HEK293 (cell line): ENCODE measurements around the gene RPS6KB2.

Source experiments
- CTCF ChIA-PET: fragments of 350-600 bp; formaldehyde crosslinking; extraction: SDS; loops from one replicate; lab custom pipeline; 2021; ENCODE audit warnings: antibody characterized with exemption; lab: Yijun Ruan, JAX
- POLR2A ChIA-PET: fragments of 300-600 bp; formaldehyde crosslinking; extraction: SDS; loops from one replicate; lab custom pipeline; 2020; ENCODE audit warnings: antibody characterized with exemption, inconsistent platforms; lab: Yijun Ruan, JAX
- H3K27ac ChIP-seq: fragments of 200-500 bp; sonication (Bioruptor generic); 2 replicates; pipeline ENCODE4 v1.5.1; 2014; ENCODE audit warnings: low read depth, low read length, control low read depth, inconsistent platforms; ENCODE audit errors: extremely low read depth
- H3K36me3 ChIP-seq, 2 experiments: fragments of 200-500 bp in 1 of 2; sonication (Bioruptor generic) in 1 of 2; 1 replicate in 1 of 2; 2 replicates in 1 of 2; pipeline ENCODE4 v1.5.1; 2014 to 2017; ENCODE audit warnings: inconsistent platforms in 2 of 2, low read length in 2 of 2; ENCODE audit not compliant: control insufficient read depth in 2 of 2, insufficient read depth in 1 of 2
- H3K4me1 ChIP-seq: fragments of 200-500 bp; sonication (Bioruptor generic); 2 replicates; pipeline ENCODE4 v1.5.1; 2014; ENCODE audit warnings: mild to moderate bottlenecking, low read length, inconsistent platforms; ENCODE audit not compliant: control insufficient read depth, insufficient read depth
- H3K4me3 ChIP-seq: 2 replicates; pipeline ENCODE4 v1.5.1; 2011; ENCODE audit warnings: low read depth, mild to moderate bottlenecking, control low read depth, low read length, moderate library complexity
- H3K9me3 ChIP-seq: fragments of 200-500 bp; sonication (Bioruptor generic); 2 replicates; pipeline ENCODE4 v1.5.1; 2014; ENCODE audit warnings: low read depth, low read length, inconsistent platforms; ENCODE audit not compliant: control insufficient read depth, insufficient read depth
- GLIS2 ChIP-seq: fragments of 450-650 bp; formaldehyde crosslinking; IDR thresholded peaks from 2 replicates; pipeline ENCODE4 v1.5.1; 2016; ENCODE audit warnings: missing biosample characterization, missing genetic modification characterization
- SCRT2 ChIP-seq: fragments of 450-650 bp; formaldehyde crosslinking; IDR thresholded peaks from 2 replicates; pipeline ENCODE4 v1.5.1; 2016; ENCODE audit warnings: missing biosample characterization, missing genetic modification characterization
- ZBTB1 ChIP-seq: fragments of 450-650 bp; formaldehyde crosslinking; IDR thresholded peaks from 2 replicates; pipeline ENCODE4 v1.5.1; 2016; ENCODE audit warnings: missing biosample characterization, missing genetic modification characterization
- ZFHX2 ChIP-seq: fragments of 450-650 bp; formaldehyde crosslinking; conservative IDR thresholded peaks from 2 replicates; pipeline ENCODE4 v1.5.1; 2016; ENCODE audit warnings: missing biosample characterization, missing genetic modification characterization
- ZIC2 ChIP-seq: fragments of 450-650 bp; formaldehyde crosslinking; IDR thresholded peaks from 2 replicates; pipeline ENCODE4 v1.5.1; 2016; ENCODE audit warnings: missing biosample characterization, missing genetic modification characterization
- ZNF174 ChIP-seq: fragments of 450-650 bp; formaldehyde crosslinking; IDR thresholded peaks from 2 replicates; pipeline ENCODE4 v1.5.0; 2017; ENCODE audit warnings: missing biosample characterization, mild to moderate bottlenecking, missing genetic modification characterization
- ZNF175 ChIP-seq: fragments of 450-650 bp; formaldehyde crosslinking; IDR thresholded peaks from 2 replicates; pipeline ENCODE4 v1.5.1; 2016; ENCODE audit warnings: missing biosample characterization, missing genetic modification characterization
- ZNF214 ChIP-seq: fragments of 450-650 bp; formaldehyde crosslinking; IDR thresholded peaks from 2 replicates; pipeline ENCODE4 v1.5.1; 2017; ENCODE audit warnings: missing biosample characterization, mild to moderate bottlenecking, missing genetic modification characterization, borderline replicate concordance
- ZNF391 ChIP-seq: fragments of 450-650 bp; formaldehyde crosslinking; IDR thresholded peaks from 2 replicates; pipeline ENCODE4 v1.5.1; 2016; ENCODE audit warnings: low read depth, missing biosample characterization, missing genetic modification characterization, borderline replicate concordance
- ZNF433 ChIP-seq: fragments of 450-650 bp; formaldehyde crosslinking; IDR thresholded peaks from 2 replicates; pipeline ENCODE4 v1.5.1; 2016; ENCODE audit warnings: missing biosample characterization, missing genetic modification characterization, low read depth
- ZNF610 ChIP-seq: fragments of 450-650 bp; formaldehyde crosslinking; IDR thresholded peaks from 2 replicates; pipeline ENCODE4 v1.5.1; 2016; ENCODE audit warnings: missing biosample characterization, missing genetic modification characterization, borderline replicate concordance
- ZNF785 ChIP-seq: fragments of 450-650 bp; formaldehyde crosslinking; IDR thresholded peaks from 2 replicates; pipeline ENCODE4 v1.5.1; 2016; ENCODE audit warnings: missing biosample characterization, missing genetic modification characterization
- TF ChIP-seq, protein P1 (sequence below): fragments of 450-650 bp; formaldehyde crosslinking; IDR thresholded peaks from 2 replicates; pipeline ENCODE4 v1.5.1; 2016; ENCODE audit warnings: missing biosample characterization, missing genetic modification characterization
- TF ChIP-seq, protein P2 (sequence below): fragments of 450-650 bp; formaldehyde crosslinking; IDR thresholded peaks from 2 replicates; pipeline ENCODE4 v1.5.1; 2016; ENCODE audit warnings: missing biosample characterization, missing genetic modification characterization

Gene RPS6KB2

DNA sequence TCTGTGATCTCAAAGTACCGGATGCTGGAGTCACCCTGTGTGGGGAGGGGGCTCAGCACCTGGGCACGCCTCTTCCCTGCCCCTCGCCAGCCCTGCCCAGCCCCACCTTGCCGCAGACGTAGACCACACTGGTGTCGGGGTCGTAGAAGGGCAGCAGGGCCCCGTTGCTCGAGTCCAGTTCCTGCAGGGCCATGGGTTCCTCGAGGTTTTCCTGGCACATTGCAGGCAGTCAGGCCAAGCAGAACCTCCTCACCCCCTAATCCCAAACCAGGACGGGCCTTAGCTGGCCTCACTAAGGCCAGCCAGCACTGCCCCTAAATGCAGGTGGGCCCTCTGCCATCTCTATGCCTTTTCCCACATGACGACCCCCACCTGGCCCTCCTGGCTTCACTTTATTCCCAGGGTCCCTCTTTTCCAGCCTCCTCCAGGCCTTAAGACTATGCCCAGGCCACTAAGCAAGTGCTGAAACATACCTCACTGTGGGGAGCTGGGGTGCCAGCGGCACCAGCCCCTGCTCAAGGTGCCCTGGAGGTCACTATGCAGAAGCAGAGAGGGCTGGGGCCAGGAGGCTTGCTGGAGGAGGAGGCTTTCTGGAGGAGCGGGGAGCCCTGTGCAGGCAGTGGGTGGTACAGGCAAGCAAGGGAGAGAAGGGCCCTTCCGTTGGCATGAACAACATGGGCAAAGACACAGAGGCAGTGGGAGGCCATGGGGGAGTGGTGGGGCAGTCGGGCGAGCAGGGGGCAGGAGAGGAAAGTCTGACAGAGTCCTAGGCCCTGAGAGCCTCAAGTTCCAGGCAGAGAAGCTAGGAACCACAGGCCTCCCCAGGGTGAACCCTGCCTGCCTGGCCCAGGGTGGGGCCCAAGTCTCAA lies 12.2 kb downstream of the RPS6KB2 start:
- no peak overlapping the region for H3K27ac ChIP-seq
- H3K4me1 ChIP-seq = no peaks in the 10 kb centered on the region
- peak; percentile 16; the same call in 1 of the 2 replicates for TF ChIP-seq ZFHX2 (tag by site-specific recombination)
- TF ChIP-seq ZNF174 (tag by site-specific recombination) = no peak
- TF ChIP-seq ZNF785 = no peak
- no peak for TF ChIP-seq ZNF610 (tag by site-specific recombination)
- peaks cover 0 to 56% of the 10 kb centered on the region in 2 experiments; a peak in 1 of 3 replicates for H3K36me3 ChIP-seq
- ChIA-PET POLR2A (interaction anchor here (0.6 to 1.7 kb wide), 4 partner anchors 20 to 49 kb away, joined by 3 to 7 read pairs (median 5); partner anchors contain the start of genes PPP1CA and RAD9A), CTCF (interaction anchor here (0.7 kb wide), 1 partner anchor 58 kb away, joined by 3 read pairs; no protein-coding TSS in a partner anchor)
- no peaks in the 10 kb centered on the region for H3K9me3 ChIP-seq
- H3K4me3 ChIP-seq = no peak overlapping the region

DNA sequence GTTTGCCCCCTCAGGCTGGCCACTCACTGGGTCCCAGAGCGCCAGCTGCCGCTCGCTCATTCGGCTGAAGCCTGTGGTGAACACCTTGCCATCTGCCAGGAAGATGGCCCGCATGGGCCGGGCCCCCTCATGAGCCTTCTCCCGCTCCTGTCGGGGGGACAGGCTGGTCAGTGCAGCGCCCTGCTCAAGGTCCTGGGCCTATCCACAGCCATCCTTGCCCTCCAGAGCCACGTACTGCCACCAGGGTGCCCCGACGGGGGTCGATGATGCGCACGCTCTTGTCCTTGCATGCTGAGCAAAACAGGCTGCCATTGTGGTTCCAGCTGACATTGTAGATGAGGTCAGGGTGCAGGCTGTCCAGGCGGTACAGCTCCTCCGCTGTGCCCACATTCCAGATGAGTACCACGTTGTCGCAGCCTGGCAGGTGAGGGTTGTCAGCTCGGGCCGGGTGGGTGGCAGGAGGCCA lies 12.8 kb downstream of the RPS6KB2 start:
- POLR2A ChIA-PET = interaction anchor here (0.9 to 1.5 kb wide), 2 partner anchors 39 to 49 kb away, joined by 3 to 7 read pairs; partner anchors contain the start of genes PPP1CA and RAD9A
- no peak overlapping the region for H3K27ac ChIP-seq
- CTCF ChIA-PET = no interaction called here
- TF ChIP-seq SCRT2 (tag by site-specific recombination) (no peak), ZIC2 (tag by site-specific recombination) (0 out of 2 replicates have a peak, but pooled peaks have one; percentile 12)
- TF ChIP-seq, protein P1, sequence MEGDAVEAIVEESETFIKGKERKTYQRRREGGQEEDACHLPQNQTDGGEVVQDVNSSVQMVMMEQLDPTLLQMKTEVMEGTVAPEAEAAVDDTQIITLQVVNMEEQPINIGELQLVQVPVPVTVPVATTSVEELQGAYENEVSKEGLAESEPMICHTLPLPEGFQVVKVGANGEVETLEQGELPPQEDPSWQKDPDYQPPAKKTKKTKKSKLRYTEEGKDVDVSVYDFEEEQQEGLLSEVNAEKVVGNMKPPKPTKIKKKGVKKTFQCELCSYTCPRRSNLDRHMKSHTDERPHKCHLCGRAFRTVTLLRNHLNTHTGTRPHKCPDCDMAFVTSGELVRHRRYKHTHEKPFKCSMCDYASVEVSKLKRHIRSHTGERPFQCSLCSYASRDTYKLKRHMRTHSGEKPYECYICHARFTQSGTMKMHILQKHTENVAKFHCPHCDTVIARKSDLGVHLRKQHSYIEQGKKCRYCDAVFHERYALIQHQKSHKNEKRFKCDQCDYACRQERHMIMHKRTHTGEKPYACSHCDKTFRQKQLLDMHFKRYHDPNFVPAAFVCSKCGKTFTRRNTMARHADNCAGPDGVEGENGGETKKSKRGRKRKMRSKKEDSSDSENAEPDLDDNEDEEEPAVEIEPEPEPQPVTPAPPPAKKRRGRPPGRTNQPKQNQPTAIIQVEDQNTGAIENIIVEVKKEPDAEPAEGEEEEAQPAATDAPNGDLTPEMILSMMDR (tag by site-specific recombination) = no peak
- H3K4me3 ChIP-seq = no peak overlapping the region
- no peaks in the 10 kb centered on the region for H3K9me3 ChIP-seq
- H3K4me1 ChIP-seq = no peaks in the 10 kb centered on the region
- peaks cover 0 to 49% of the 10 kb centered on the region in 2 experiments; a peak in 1 of 3 replicates for H3K36me3 ChIP-seq

DNA sequence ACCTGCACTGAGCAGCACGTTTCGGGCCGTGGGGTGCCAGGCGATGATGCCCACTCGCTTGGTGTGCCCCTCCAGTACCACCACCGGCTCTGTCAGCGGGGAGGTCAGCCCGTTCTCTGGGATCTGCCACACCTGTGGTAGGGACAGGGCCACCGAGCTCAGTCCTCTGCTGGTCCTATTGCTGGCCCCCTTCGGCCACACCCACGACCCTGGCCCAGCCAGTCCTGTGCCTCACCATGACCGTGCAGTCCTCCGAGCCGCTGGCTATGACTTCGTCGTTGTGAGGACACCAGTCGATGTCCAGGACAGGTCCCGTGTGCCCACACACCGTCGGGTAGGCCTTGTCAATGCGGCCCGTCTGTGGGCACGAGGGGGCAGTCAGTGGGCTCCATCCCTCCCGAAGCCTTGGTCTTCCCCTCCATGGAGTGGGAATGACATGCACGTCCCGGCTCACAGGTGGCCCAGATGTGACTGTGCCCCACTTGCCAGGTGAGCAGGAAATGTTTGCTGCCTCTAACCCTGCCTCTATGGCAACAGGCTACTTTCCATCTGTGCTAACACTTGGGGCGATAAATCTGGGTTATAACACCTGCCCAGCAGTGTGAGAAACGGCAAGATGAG lies 13.5 kb downstream of the RPS6KB2 start:
- CTCF ChIA-PET = no interaction called here
- POLR2A ChIA-PET = interaction anchor here (0.9 to 1.5 kb wide), 2 partner anchors 40 to 50 kb away, joined by 3 to 7 read pairs; partner anchors contain the start of genes PPP1CA and RAD9A
- TF ChIP-seq GLIS2 (tag by site-specific recombination) (no peak), ZBTB1 (no peak), ZNF433 (tag by site-specific recombination) (no peak), ZNF391 (tag by site-specific recombination) (no peak), ZNF175 (tag by site-specific recombination) (no peak), ZNF214 (no peak), SCRT2 (tag by site-specific recombination) (peak; percentile 41; the same call in 1 of the 2 replicates)
- TF ChIP-seq, protein P2, sequence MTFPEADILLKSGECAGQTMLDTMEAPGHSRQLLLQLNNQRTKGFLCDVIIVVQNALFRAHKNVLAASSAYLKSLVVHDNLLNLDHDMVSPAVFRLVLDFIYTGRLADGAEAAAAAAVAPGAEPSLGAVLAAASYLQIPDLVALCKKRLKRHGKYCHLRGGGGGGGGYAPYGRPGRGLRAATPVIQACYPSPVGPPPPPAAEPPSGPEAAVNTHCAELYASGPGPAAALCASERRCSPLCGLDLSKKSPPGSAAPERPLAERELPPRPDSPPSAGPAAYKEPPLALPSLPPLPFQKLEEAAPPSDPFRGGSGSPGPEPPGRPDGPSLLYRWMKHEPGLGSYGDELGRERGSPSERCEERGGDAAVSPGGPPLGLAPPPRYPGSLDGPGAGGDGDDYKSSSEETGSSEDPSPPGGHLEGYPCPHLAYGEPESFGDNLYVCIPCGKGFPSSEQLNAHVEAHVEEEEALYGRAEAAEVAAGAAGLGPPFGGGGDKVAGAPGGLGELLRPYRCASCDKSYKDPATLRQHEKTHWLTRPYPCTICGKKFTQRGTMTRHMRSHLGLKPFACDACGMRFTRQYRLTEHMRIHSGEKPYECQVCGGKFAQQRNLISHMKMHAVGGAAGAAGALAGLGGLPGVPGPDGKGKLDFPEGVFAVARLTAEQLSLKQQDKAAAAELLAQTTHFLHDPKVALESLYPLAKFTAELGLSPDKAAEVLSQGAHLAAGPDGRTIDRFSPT (tag by site-specific recombination) = 0 out of 2 replicates have a peak, but pooled peaks have one; percentile 20
- TF ChIP-seq, all 188 proteins: peak for 2
- Histone ChIP-seq H3K4me1 (no peaks in the 10 kb centered on the region), H3K9me3 (no peaks in the 10 kb centered on the region), H3K36me3 (peaks cover 0 to 49% of the 10 kb centered on the region in 2 experiments; a peak in 1 of 3 replicates), H3K4me3 (no peak overlapping the region), H3K27ac (no peak overlapping the region)
